Thyroid gland (tissue), 4 donors: ENCODE measurements around the gene G0S2.

Experiments used
- CTCF ChIP-seq, 6 experiments: fragments of 200-600 bp in 3 of 6; fragments of 450-650 bp in 3 of 6; sonication (generic) in 3 of 6; IDR thresholded peaks; one replicate each; pipeline ENCODE4 v1.5.1; 2016 to 2019; ENCODE audit warnings: antibody characterized with exemption in 6 of 6, mild to moderate bottlenecking in 2 of 6, inconsistent platforms in 1 of 6, moderate library complexity in 1 of 6
- POLR2A ChIP-seq, 2 donors: fragments of 450-650 bp; IDR thresholded peaks; one replicate each; pipeline ENCODE4 v1.6.1; 2017; ENCODE audit warnings: antibody characterized with exemption in 2 of 2, mild to moderate bottlenecking in 2 of 2, moderate library complexity in 1 of 2

GRCh38 chr1:209659909-209660308 is 15.3 kb upstream of the G0S2 start:
- TF ChIP-seq CTCF (IDR thresholded peaks at IDR 0.05), result no peak
- TF ChIP-seq POLR2A (IDR thresholded peaks at IDR 0.05), result no peak
